B cell (primary cell): ENCODE data around the gene TPST1.

ENCODE experiments used
- CTCF ChIP-seq: fragments of 200-600 bp; IDR thresholded peaks from one replicate; pipeline ENCODE4 v1.8.0; 2022; ENCODE audit warnings: antibody characterized with exemption, mild to moderate bottlenecking
- EZH2 ChIP-seq: IDR thresholded peaks from 2 replicates; pipeline ENCODE4 v1.6.1; 2012; ENCODE audit warnings: borderline replicate concordance, low read depth, mild to moderate bottlenecking, moderate library complexity, low read length; ENCODE audit not compliant: insufficient read depth, poor library complexity, severe bottlenecking

GRCh38 chr7:66181845-66182244 lies 23.3 kb upstream of the TPST1 start:
- TF ChIP-seq CTCF (no peak), EZH2 (no peak)
